Fibroblast of skin of scalp (primary cell): Measurements from ENCODE around the gene IRX1. TPM values are rescaled to one million over a fixed set of nuclear protein-coding genes. Genes with fewer than 3 reads are reported as not detected.

ENCODE experiments used
- DNase-seq: peaks from one replicate; pipeline ENCODE4 v3.0.0-alpha.2; 2013
- polyA plus RNA-seq, 2 experiments: library from polyadenylated mRNA; unstranded; fragments of 120-200 nt; gene quantifications; one replicate each; pipeline ENCODE4 v1.2.1, GENCODE V29; 2013; ENCODE audit not compliant: insufficient read length in 2 of 2

The IRX1 gene
- polyA plus RNA-seq (2013, experiment 1 of 2; ENCODE audit: insufficient read length) = 8.7 TPM
- 8.3 TPM for polyA plus RNA-seq (2013, experiment 2 of 2; ENCODE audit: insufficient read length)

GRCh38 chr5:3595006-3595961 is at the start of gene IRX1:
TSS of gene IRX1 (plus strand) at chr5:3595832. CDS start at chr5:3596106, 274 bp downstream.
- DNase-seq = peak; percentile 87

- no peak for DNase-seq
These were observed 49.6 kb upstream of the IRX1 start for GRCh38 chr5:3546028-3546427.

- DNase-seq = no peak
These were observed 31.5 kb upstream of the IRX1 start for GRCh38 chr5:3564116-3564515.

GRCh38 chr5:3564827-3565518 is 30.7 kb upstream of the IRX1 start:
- DNase-seq = no peak

- DNase-seq = no peak
These were observed 10.7 kb upstream of the IRX1 start for GRCh38 chr5:3584724-3585531.

DNA sequence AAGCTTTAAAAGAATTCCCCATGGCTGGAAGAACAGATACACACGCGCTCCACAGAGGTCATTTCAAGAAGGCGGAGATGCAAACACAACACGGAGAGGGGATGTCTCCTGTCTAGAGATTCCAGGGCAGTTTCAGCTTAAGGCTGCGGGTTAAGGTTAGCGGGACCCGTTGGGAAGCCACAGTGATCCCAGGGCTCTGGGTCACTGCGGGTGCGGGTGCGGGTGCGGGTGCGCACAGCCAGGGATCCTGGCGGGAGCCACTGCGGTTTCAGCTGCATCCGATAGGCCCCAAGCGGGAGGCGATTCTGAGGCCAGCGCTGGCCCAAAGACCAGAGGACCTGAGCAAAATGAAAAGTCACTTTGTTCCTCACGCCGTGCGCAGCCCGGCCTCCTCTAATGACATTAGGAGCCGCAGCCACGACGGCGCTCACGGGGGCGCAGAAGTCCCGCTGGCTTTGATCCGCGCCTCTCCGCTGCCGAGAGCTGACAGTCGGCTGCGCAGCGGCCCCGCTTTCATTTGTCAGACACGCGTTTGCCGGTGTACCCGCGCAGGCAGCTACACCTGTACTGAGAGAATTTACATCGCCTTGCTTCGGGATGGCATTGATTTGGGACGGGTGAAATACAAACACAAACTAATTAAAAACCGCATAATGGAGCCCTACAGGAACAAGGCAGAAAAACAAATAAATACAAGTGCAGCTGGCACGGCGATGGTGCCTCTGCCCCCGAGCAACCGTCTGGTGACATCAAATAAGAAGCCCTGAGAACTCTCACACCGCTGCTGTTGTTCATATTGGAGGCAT is 5.3 kb upstream of the IRX1 start:
- no peak for DNase-seq

DNA sequence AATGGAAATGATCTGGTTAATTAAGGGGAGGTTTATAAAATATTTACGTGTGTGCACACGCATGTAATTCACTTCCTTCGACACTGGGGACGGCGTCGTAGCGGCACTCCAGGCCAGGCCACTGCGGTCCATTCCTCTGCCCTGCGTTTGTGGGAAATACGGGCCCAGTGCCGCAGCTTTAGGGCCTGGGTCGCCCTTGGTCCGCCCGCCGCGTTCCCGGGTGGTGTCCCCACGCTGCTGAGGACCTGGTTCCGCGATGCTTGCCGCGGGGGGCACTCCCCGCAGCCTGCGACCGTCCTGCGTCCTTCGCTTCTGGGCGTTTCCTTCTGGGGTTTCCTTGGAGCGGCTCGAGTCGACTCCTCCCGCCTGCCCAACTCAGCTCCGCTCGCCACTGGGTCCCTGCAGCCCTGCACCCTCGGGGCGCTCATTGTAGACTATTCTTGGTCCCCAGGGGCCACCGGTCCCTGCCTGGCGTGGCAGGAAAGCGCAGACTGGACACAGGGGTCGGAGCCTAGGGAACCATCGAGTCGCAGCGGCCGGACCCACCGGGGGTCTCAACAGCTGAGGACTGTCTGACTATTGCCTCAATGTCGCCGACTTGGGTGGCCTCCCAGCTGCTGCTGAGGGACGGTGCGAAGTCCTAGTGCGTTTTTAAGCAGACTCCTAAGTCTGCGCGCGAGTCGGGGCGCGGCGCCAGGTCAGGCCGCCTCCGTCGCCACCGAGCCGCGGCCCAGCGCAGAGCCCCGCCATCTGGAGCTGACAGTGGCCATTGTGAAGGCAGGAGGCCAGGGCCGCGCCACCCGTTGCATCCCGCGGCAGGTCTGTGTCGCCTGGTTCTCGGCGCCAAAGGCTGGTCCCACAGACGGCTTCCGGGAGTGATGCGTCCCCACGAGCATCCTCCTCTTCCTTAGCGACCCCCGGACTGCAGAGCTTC is 4.4 kb upstream of the IRX1 start:
- DNase-seq = no peak

GRCh38 chr5:3592298-3592697 is 3.3 kb upstream of the IRX1 start:
- DNase-seq = no peak

- peak; percentile 67 for DNase-seq
These were observed 1.7 kb upstream of the IRX1 start for GRCh38 chr5:3593771-3594509.

DNA sequence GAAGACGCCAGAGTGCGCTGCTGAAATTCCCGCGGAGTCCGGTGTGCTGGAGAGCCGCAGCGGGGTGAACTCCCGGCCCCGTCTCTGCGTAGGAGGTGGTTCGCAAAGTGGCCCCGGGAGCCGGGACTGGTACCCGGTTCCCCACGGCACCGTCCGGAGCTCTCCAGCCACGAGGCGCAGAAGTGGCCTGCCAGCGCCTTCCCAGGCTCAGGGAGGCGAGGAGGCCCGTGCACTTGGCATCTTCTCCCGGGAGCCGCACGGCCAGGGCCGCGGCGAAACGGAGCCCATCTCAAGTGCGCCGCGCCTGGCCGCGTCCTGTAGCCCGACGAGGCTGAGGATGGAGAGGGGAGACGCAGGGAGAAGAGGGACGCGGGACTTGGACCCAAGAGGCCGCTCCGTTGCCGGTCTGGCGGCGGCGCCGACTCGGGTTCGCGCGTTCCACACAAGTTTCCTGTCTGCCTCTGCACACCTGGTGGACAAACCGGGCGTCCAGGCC is 1.1 kb upstream of the IRX1 start:
- DNase-seq = peak; percentile 60

DNA sequence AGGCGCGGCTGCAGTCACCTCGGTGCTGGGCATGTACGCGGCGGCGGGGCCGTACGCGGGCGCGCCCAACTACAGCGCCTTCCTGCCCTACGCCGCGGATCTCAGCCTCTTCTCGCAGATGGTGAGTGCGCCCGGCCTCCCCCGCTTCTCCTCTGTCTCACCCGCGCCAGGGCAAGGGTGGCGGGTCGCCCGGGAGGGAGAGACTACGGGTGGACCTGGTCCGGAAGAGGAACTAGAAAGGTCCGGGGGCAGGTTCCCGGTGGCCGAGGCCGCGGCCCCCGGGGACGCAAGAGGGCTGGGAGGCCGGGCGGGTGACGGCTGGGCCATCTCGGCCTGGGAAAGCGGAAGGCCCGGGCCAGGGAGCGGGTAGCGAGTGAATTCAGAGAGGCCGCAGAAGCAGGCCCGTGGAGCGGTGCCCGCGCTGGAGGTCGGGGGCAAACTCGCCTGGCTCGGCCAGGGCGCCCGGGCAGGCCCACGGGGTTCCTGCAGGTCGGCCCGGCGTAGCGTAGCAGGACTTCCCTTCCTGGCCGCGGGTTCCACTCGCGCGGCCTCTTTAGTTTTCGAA is 711 bp downstream of the IRX1 start:
- DNase-seq = peak; percentile 49

DNA sequence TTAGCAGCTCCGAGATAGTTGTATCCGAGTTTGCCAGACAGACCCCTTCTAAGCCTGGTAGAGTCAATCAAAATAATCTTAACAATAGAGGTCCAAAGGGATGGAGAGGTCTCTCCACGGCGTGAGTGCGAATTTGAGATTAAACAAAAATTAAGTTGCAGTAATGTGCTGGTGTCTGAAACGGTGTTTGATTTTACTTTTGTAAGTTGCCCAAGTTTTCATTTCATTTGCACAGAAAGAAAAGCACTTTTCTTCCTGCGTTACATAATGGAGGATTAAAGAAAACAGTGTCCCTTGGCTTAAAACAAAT is 1.2 kb downstream of the IRX1 start:
- DNase-seq = no peak

GRCh38 chr5:3597167-3598007 is 1.8 kb downstream of the IRX1 start:
- peak; percentile 48 for DNase-seq

DNA sequence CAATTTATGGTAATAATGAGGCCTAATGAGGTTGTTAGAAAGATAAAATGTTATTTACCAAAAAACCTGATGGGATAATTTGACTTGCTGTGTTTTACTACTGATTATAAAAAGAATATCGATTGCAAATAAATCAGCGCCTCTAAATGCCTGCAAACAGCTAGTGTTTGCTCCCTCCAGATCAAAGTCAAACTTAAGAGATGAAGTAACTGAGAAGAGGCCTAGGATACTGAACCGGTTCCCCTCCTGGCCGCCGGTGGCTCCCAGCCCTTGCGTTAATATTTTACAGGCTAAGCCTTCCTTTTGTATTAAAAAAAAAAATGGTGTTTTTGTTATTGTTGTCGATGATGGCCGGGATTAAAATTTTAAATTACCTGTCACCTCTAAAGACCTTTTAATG is 2.6 kb downstream of the IRX1 start:
- peak; percentile 39 for DNase-seq

- peak; percentile 49 for DNase-seq
These were observed 3.2 kb downstream of the IRX1 start for GRCh38 chr5:3598769-3599211.

GRCh38 chr5:3599226-3600105 is 3.8 kb downstream of the IRX1 start:
- peak; percentile 83 for DNase-seq
